Fibroblast of villous mesenchyme (primary cell): ENCODE data around the gene TDRD7. TPM values are rescaled to one million over a fixed set of nuclear protein-coding genes. Genes with fewer than 3 reads are reported as not detected.
A peak's percentile ranks its signal among the peaks of the same experiment; 100 is the strongest.

Source experiments
- DNase-seq: peaks from one replicate; pipeline ENCODE4 v3.0.0-alpha.2; 2010; ENCODE audit warnings: low read depth
- H3K4me3 ChIP-seq: 2 replicates; pipeline ENCODE4 v1.5.1; 2011; ENCODE audit warnings: low read depth, mild to moderate bottlenecking, low read length
- CTCF ChIP-seq: IDR thresholded peaks from 2 replicates; pipeline ENCODE4 v1.5.1; 2012; ENCODE audit warnings: low read depth, mild to moderate bottlenecking, low read length; ENCODE audit not compliant: insufficient read depth
- total RNA-seq: library from RNA; depleted of rRNA; stranded (reverse); fragments of >200 nt; gene quantifications from 2 replicates; pipeline ENCODE4 v1.2.3, GENCODE V29; 2012

Gene TDRD7
- total RNA-seq, 1 donor, result 11.7 TPM

DNA sequence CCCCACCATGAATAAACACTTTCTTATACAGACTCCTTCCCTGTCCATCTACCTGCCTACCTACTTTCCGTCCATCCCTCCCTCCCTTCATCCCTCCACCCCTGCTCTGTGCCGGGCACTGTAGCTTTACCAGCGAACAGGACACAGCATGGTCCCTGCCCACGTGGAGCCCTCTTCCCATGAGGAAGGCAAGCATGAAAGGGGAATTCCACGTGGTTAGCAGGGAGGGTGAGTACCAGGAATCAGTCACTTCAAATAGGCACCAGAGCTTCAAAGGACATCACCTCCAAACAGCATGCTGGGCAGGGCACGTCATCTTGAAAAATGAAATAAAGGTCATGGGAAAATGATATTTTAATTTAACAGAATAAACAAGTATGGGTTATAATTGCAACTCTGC is 35.0 kb upstream of the TDRD7 start:
- no peak for TF ChIP-seq CTCF
- no peak overlapping the region for H3K4me3 ChIP-seq
- DNase-seq, result no peak

- TF ChIP-seq CTCF, result no peak
- H3K4me3 ChIP-seq, result no peak overlapping the region
- DNase-seq, result no peak
These were observed 29.7 kb upstream of the TDRD7 start for GRCh38 chr9:97382099-97382718.

- no peak for DNase-seq
- no peak for TF ChIP-seq CTCF
These were observed 27.3 kb upstream of the TDRD7 start for GRCh38 chr9:97384406-97385262.

GRCh38 chr9:97385626-97386264 is 26.2 kb upstream of the TDRD7 start:
- TF ChIP-seq CTCF, result no peak
- H3K4me3 ChIP-seq, result no peak overlapping the region
- DNase-seq, result no peak

More at GRCh38 chr9:97384406-97385262, 27.3 kb upstream of the TDRD7 start:
- no peak overlapping the region for H3K4me3 ChIP-seq

GRCh38 chr9:97386265-97386633 is 25.6 kb upstream of the TDRD7 start:
- H3K4me3 ChIP-seq, result no peak overlapping the region
- no peak for TF ChIP-seq CTCF

GRCh38 chr9:97386733-97387503 is 25.0 kb upstream of the TDRD7 start:
- DNase-seq, result peak; percentile 65
- TF ChIP-seq CTCF, result peak; percentile 100
- no peak overlapping the region for H3K4me3 ChIP-seq

More at GRCh38 chr9:97386265-97386633, 25.6 kb upstream of the TDRD7 start:
- no peak for DNase-seq
